ENCODE results near the gene UNC80. TPM values are rescaled to one million over a fixed set of nuclear protein-coding genes. Genes with fewer than 3 reads are reported as not detected.

The UNC80 gene
- polyA plus RNA-seq, 1 donor (not counting 4 experiments of a cell fraction or from before 2014, with no cell fraction given): 0.13 TPM

GRCh38 chr2:209960676-209961630 is 189.3 kb downstream of the UNC80 start:
- dilution Hi-C loops (cut with MboI; ENCODE audit: extremely low pct_ligation_motif_present, low sequenced_read_pairs): no loop called here
- peaks cover 2% of the 10 kb centered on the region for H3K4me1 ChIP-seq (ENCODE audit: control insufficient read depth, extremely low read depth, insufficient read depth, low read length)
- H3K36me3 ChIP-seq (ENCODE audit: control insufficient read depth in 2 of 2, extremely low read depth in 1 of 2, insufficient read depth in 2 of 2, low read length in 2 of 2): no peaks in the 10 kb centered on the region
- H2AFZ ChIP-seq (ENCODE audit: control insufficient read depth, low read length): peak overlapping the region; percentile 14
- no peak overlapping the region for H3K9ac ChIP-seq (ENCODE audit: control insufficient read depth, extremely low read depth, insufficient read depth, low read length)
- DNase-seq (ENCODE audit: low read depth, low spot score) (no peak), FAIRE-seq (peak; percentile 32)
- TF ChIP-seq EZH2 (IDR thresholded peaks at IDR 0.05; ENCODE audit: low read length) (no peak), CTCF (optimal IDR thresholded peaks at IDR 0.05 in 1 of 3, IDR thresholded peaks at IDR 0.05 in 1 of 3, conservative IDR thresholded peaks at IDR 0.05 in 1 of 3; ENCODE audit: extremely low read depth in 1 of 3, insufficient read depth in 2 of 3, low read length in 3 of 3) (peak; percentile 65 to 76 (median 75))
- H3K9me3 ChIP-seq (ENCODE audit: control insufficient read depth, low read depth, low read length): no peaks in the 10 kb centered on the region
- no peak overlapping the region for H3K27ac ChIP-seq (ENCODE audit: control insufficient read depth, insufficient read depth, low read length)
- H3K27me3 ChIP-seq (ENCODE audit: control insufficient read depth, extremely low read depth, insufficient read depth, low read length): no peaks in the 10 kb centered on the region
- H3K79me2 ChIP-seq (ENCODE audit: control insufficient read depth, insufficient read depth, low read length): no peaks in the 10 kb centered on the region
- H3K9me1 ChIP-seq (ENCODE audit: control insufficient read depth, extremely low read depth, insufficient read depth, low read length): no peaks in the 10 kb centered on the region
- H3K4me3 ChIP-seq (ENCODE audit: control insufficient read depth in 2 of 3, extremely low read depth in 1 of 3, insufficient read depth in 2 of 3, low read depth in 1 of 3, low read length in 3 of 3): no peak overlapping the region
- no peaks in the 10 kb centered on the region for H4K20me1 ChIP-seq (ENCODE audit: control insufficient read depth, extremely low read depth, insufficient read depth, low read length)
- no peak overlapping the region for H3K4me2 ChIP-seq (ENCODE audit: control insufficient read depth, extremely low read depth, insufficient read depth, low read depth, low read length)

- Histone ChIP-seq H3K4me2 (ENCODE audit: control insufficient read depth, extremely low read depth, insufficient read depth, low read depth, low read length) (no peak overlapping the region), H3K4me1 (ENCODE audit: control insufficient read depth, extremely low read depth, insufficient read depth, low read length) (peaks cover 3% of the 10 kb centered on the region), H2AFZ (ENCODE audit: control insufficient read depth, low read length) (no peak overlapping the region), H3K27me3 (ENCODE audit: control insufficient read depth, extremely low read depth, insufficient read depth, low read length) (no peaks in the 10 kb centered on the region), H3K36me3 (ENCODE audit: control insufficient read depth in 2 of 2, extremely low read depth in 1 of 2, insufficient read depth in 2 of 2, low read length in 2 of 2) (no peaks in the 10 kb centered on the region), H3K9me1 (ENCODE audit: control insufficient read depth, extremely low read depth, insufficient read depth, low read length) (no peaks in the 10 kb centered on the region), H3K9me3 (ENCODE audit: control insufficient read depth, low read depth, low read length) (no peaks in the 10 kb centered on the region), H4K20me1 (ENCODE audit: control insufficient read depth, extremely low read depth, insufficient read depth, low read length) (no peaks in the 10 kb centered on the region), H3K79me2 (ENCODE audit: control insufficient read depth, insufficient read depth, low read length) (no peaks in the 10 kb centered on the region), H3K4me3 (ENCODE audit: control insufficient read depth in 2 of 3, extremely low read depth in 1 of 3, insufficient read depth in 2 of 3, low read depth in 1 of 3, low read length in 3 of 3) (no peak overlapping the region), H3K9ac (ENCODE audit: control insufficient read depth, extremely low read depth, insufficient read depth, low read length) (no peak overlapping the region), H3K27ac (ENCODE audit: control insufficient read depth, insufficient read depth, low read length) (no peak overlapping the region)
- FAIRE-seq (no peak), DNase-seq (ENCODE audit: low read depth, low spot score) (no peak)
- TF ChIP-seq EZH2 (IDR thresholded peaks at IDR 0.05; ENCODE audit: low read length) (no peak), CTCF (optimal IDR thresholded peaks at IDR 0.05 in 1 of 3, IDR thresholded peaks at IDR 0.05 in 1 of 3, conservative IDR thresholded peaks at IDR 0.05 in 1 of 3; ENCODE audit: extremely low read depth in 1 of 3, insufficient read depth in 2 of 3, low read length in 3 of 3) (no peak)
- dilution Hi-C loops (cut with MboI; ENCODE audit: extremely low pct_ligation_motif_present, low sequenced_read_pairs): no loop called here
These were observed 194.1 kb downstream of the UNC80 start for GRCh38 chr2:209965723-209966122.

Measured in keratinocyte (primary cell).